SK-N-SH treated with all-trans-retinoic acid at 6 μM for 48 hours (cell line): ENCODE results near the gene KRT10.

ENCODE experiments used
- ARNTL ChIP-seq: fragments of 450-650 bp; formaldehyde crosslinking; IDR thresholded peaks from 2 replicates; pipeline ENCODE4 v1.5.0; 2020; ENCODE audit warnings: low read depth, mild to moderate bottlenecking, moderate library complexity, borderline replicate concordance
- BACH2 ChIP-seq: fragments of 250-450 bp; sonication (Bioruptor Pico); IDR thresholded peaks from 2 replicates; pipeline ENCODE4 v1.9.0; 2021; ENCODE audit warnings: mild to moderate bottlenecking, borderline replicate concordance
- CSDC2 ChIP-seq: fragments of 250-450 bp; sonication (Bioruptor Pico); IDR thresholded peaks from 2 replicates; pipeline ENCODE4 v1.5.0; 2020; ENCODE audit warnings: mild to moderate bottlenecking, moderate library complexity
- CSRNP3 ChIP-seq: fragments of 250-450 bp; sonication (Bioruptor Pico); IDR thresholded peaks from 2 replicates; pipeline ENCODE4 v1.5.1; 2021; ENCODE audit warnings: mild to moderate bottlenecking, moderate library complexity
- ISL1 ChIP-seq: fragments of 250-450 bp; sonication (Bioruptor Pico); IDR thresholded peaks from 2 replicates; pipeline ENCODE4 v2.1.2; 2022; ENCODE audit warnings: mild to moderate bottlenecking, moderate library complexity
- OSR1 ChIP-seq: fragments of 250-450 bp; sonication (Bioruptor Pico); IDR thresholded peaks from 2 replicates; pipeline ENCODE4 v1.8.0; 2022; ENCODE audit warnings: moderate library complexity, mild to moderate bottlenecking, inconsistent platforms
- PATZ1 ChIP-seq: fragments of 250-450 bp; sonication (Bioruptor Pico); IDR thresholded peaks from 2 replicates; pipeline ENCODE4 v1.8.0; 2020; ENCODE audit warnings: mild to moderate bottlenecking, moderate library complexity, borderline replicate concordance
- RARB ChIP-seq: fragments of 250-450 bp; sonication (Bioruptor Pico); IDR thresholded peaks from 2 replicates; pipeline ENCODE4 v1.8.0; 2021; ENCODE audit warnings: mild to moderate bottlenecking, moderate library complexity
- SNAI2 ChIP-seq: fragments of 250-450 bp; sonication (Bioruptor Pico); IDR thresholded peaks from 2 replicates; pipeline ENCODE4 v1.5.0; 2020; ENCODE audit warnings: mild to moderate bottlenecking, moderate library complexity
- ZFP3 ChIP-seq: fragments of 250-450 bp; sonication (Bioruptor Pico); IDR thresholded peaks from 2 replicates; pipeline ENCODE4 v1.5.0; 2020; ENCODE audit warnings: mild to moderate bottlenecking, moderate library complexity
- ZNF565 ChIP-seq: fragments of 450-650 bp; formaldehyde crosslinking; conservative IDR thresholded peaks from 2 replicates; pipeline ENCODE4 v1.5.0; 2020; ENCODE audit warnings: low read depth, mild to moderate bottlenecking, moderate library complexity

- no peak for TF ChIP-seq ZNF565 (CRISPR knock-in tag)
- TF ChIP-seq SNAI2 (CRISPR knock-in tag): no peak
- no peak for TF ChIP-seq ZFP3 (CRISPR knock-in tag)
- TF ChIP-seq PATZ1 (CRISPR knock-in tag): no peak
- no peak for TF ChIP-seq CSRNP3 (CRISPR knock-in tag)
- no peak for TF ChIP-seq OSR1 (CRISPR knock-in tag)
- no peak for TF ChIP-seq BACH2 (CRISPR knock-in tag)
- TF ChIP-seq ARNTL: no peak
- TF ChIP-seq CSDC2: no peak
- TF ChIP-seq RARB: no peak
- no peak for TF ChIP-seq ISL1
Measured at GRCh38 chr17:40782450-40782849, 40.0 kb downstream of the KRT10 start, which contains the start of gene KRT27.
